Neural progenitor cell (in vitro differentiated cells): ENCODE results near the gene LRRN2. TPM values are rescaled to one million over a fixed set of nuclear protein-coding genes. Genes with fewer than 3 reads are reported as not detected.

Experiments used
- DNase-seq: peaks from one replicate; pipeline ENCODE4 v3.0.0-alpha.2; 2016; ENCODE audit warnings: low spot score
- H2AFZ ChIP-seq: fragments of 200-600 bp; sonication (generic); replicated peaks from 2 replicates; pipeline ENCODE4 v1.6.1; 2016; ENCODE audit warnings: antibody characterized with exemption
- H3F3A ChIP-seq: fragments of 200-600 bp; sonication (generic); 2 replicates; pipeline ENCODE4 v1.6.1; 2016; ENCODE audit warnings: antibody characterized with exemption, low read depth
- H3K27ac ChIP-seq: fragments of 200-600 bp; sonication (generic); 2 replicates; pipeline ENCODE4 v1.5.1; 2016; ENCODE audit warnings: mild to moderate bottlenecking
- H3K27me3 ChIP-seq: fragments of 200-600 bp; sonication (generic); 2 replicates; pipeline ENCODE4 v1.6.1; 2016; ENCODE audit warnings: mild to moderate bottlenecking, moderate library complexity
- H3K36me3 ChIP-seq: fragments of 200-600 bp; sonication (generic); 2 replicates; pipeline ENCODE4 v1.5.1; 2016
- H3K4me1 ChIP-seq: fragments of 200-600 bp; sonication (generic); 2 replicates; pipeline ENCODE4 v1.6.1; 2016; ENCODE audit warnings: mixed run types
- H3K4me2 ChIP-seq: fragments of 200-600 bp; sonication (generic); 2 replicates; pipeline ENCODE4 v1.6.1; 2016
- H3K4me3 ChIP-seq: fragments of 200-600 bp; sonication (generic); 2 replicates; pipeline ENCODE4 v1.5.1; 2016
- H3K79me2 ChIP-seq: fragments of 200-600 bp; sonication (generic); 2 replicates; pipeline ENCODE4 v1.6.1; 2016; ENCODE audit warnings: low read depth
- H3K9ac ChIP-seq: fragments of 200-600 bp; sonication (generic); 2 replicates; pipeline ENCODE4 v1.6.1; 2016
- H3K9me3 ChIP-seq: fragments of 200-600 bp; sonication (generic); 2 replicates; pipeline ENCODE4 v1.5.1; 2016; ENCODE audit warnings: low read depth
- H4K20me1 ChIP-seq: fragments of 200-600 bp; sonication (generic); 2 replicates; pipeline ENCODE4 v1.6.1; 2016; ENCODE audit warnings: low read depth
- H3K27ac Mint-ChIP-seq: 3 replicates; pipeline ENCODE4 v1.8.0; 2021; ENCODE audit warnings: mixed read lengths
- H3K27me3 Mint-ChIP-seq: 2 replicates; pipeline ENCODE4 v1.8.0; 2022; ENCODE audit warnings: low read depth, mild to moderate bottlenecking, inconsistent platforms, moderate library complexity, mixed read lengths; ENCODE audit not compliant: insufficient read depth
- H3K36me3 Mint-ChIP-seq: 3 replicates; pipeline ENCODE4 v1.8.0; 2021; ENCODE audit warnings: mixed read lengths
- H3K4me1 Mint-ChIP-seq: 3 replicates; pipeline ENCODE4 v1.8.0; 2021; ENCODE audit warnings: mixed read lengths
- H3K4me3 Mint-ChIP-seq: 3 replicates; pipeline ENCODE4 v1.8.0; 2021; ENCODE audit warnings: mild to moderate bottlenecking, moderate library complexity, mixed read lengths
- H3K9me3 Mint-ChIP-seq: 3 replicates; pipeline ENCODE4 v1.8.0; 2020; ENCODE audit warnings: mixed read lengths
- CTCF ChIP-seq: fragments of 200-600 bp; sonication (generic); IDR thresholded peaks from 2 replicates; pipeline ENCODE4 v1.5.1; 2017; ENCODE audit warnings: antibody characterized with exemption, mild to moderate bottlenecking
- EZH2 ChIP-seq: fragments of 200-600 bp; sonication (generic); IDR thresholded peaks from 2 replicates; pipeline ENCODE4 v1.6.1; 2017; ENCODE audit warnings: antibody characterized with exemption, mild to moderate bottlenecking, moderate library complexity
- EZH2phosphoT487 ChIP-seq: fragments of 200-600 bp; sonication (generic); IDR thresholded peaks from 2 replicates; pipeline ENCODE4 v1.6.1; 2017; ENCODE audit warnings: antibody characterized with exemption
- small RNA-seq: library from RNA; depleted of rRNA; stranded (forward); fragments of <200 nt; gene quantifications from one replicate; pipeline ENCODE3, GENCODE V24; 2015
- total RNA-seq: library from RNA; depleted of rRNA; stranded (reverse); fragments of >200 nt; gene quantifications from 2 replicates; pipeline ENCODE4 v1.2.3, GENCODE V29; 2015; ENCODE audit warnings: low replicate concordance

Gene LRRN2
- total RNA-seq, 1 donor from 2014 or later = 1.9 TPM

DNA sequence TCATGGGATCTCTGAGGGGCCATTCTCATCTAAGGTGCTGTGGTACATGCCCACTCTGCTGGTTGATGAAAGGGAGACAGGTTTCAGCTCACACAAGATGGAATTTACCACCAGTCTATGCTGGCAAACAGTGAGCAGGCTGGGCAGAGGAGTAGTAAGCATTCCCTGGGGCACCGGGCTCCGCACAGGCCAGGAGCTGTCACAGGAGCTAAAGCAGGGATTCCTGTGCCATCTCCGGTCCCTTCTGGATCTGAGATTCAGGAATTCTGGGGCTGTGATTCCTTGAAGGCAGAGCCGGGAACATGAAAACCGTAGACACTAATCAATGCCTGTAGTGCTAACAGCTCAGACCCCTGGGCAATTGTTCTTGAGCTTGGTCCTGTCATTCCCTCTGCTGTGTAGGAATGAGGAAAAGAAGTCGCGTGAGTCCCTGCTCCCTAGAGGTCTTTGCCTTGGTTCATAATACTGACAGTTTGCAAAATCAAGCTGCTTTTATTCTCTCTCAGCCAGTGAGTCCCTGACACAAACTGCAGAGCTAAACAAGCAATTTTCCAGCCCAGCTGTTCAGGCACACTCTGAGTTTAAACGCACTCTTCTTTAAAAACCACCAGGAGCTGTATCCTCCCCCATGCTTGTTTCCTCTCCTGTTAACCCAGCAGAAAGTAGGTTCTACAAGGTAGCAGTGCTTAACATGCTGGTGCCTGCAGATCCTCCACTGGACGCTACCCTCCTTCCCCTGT, 116.8 kb downstream of the LRRN2 start:
- H3K79me2 ChIP-seq = no peaks in the 10 kb centered on the region
- H3K9ac ChIP-seq = no peak overlapping the region
- no peak overlapping the region for H3K4me2 ChIP-seq
- H3K36me3 ChIP-seq = no peaks in the 10 kb centered on the region
- no peaks in the 10 kb centered on the region for H3K9me3 ChIP-seq
- no peak overlapping the region for H3K27ac Mint-ChIP-seq
- H3K4me3 Mint-ChIP-seq = no peak overlapping the region
- no peak overlapping the region for H3K27ac ChIP-seq
- H4K20me1 ChIP-seq = no peaks in the 10 kb centered on the region
- H3K4me3 ChIP-seq = no peak overlapping the region
- peaks cover 16% of the 10 kb centered on the region for H3K4me1 ChIP-seq
- no peaks in the 10 kb centered on the region for H3K36me3 Mint-ChIP-seq
- H3K9me3 Mint-ChIP-seq = no peaks in the 10 kb centered on the region
- peaks cover 33% of the 10 kb centered on the region for H3K4me1 Mint-ChIP-seq
- no peak for DNase-seq
- no peak overlapping the region for H2AFZ ChIP-seq
- TF ChIP-seq EZH2 (no peak), CTCF (no peak), EZH2phosphoT487 (no peak)
- peaks cover 8% of the 10 kb centered on the region for H3K27me3 Mint-ChIP-seq
- no peaks in the 10 kb centered on the region for H3K27me3 ChIP-seq
- H3F3A ChIP-seq = peaks cover 12% of the 10 kb centered on the region

Small RNAs within 50 kb of the gene (small RNA-seq; reads per million reads assigned to genes)
- not detected for gene RF00601
- not detected for gene RNA5SP75

Other genes starting within 250 kb of the LRRN2 start
- 20.7 and 27.4 TPM in 2 replicates for gene PIK3C2B, start 190.9 kb downstream of the LRRN2 start, total RNA-seq
- gene MDM4, start 169.3 kb downstream of the LRRN2 start, total RNA-seq = 52.0 and 72.9 TPM in 2 replicates
- 2.5 and 3.7 TPM in 2 replicates for gene NFASC, start 185.1 kb upstream of the LRRN2 start, total RNA-seq